NCI-H1694 (cell line): ENCODE measurements around the gene MRPL22.
"Not testable (repeated sequence)": the region's sequence is repeated elsewhere in the genome, so short reads cannot be mapped to it uniquely, and the experiment has no call there.

Experiments used
- DNase-seq: peaks from one replicate; lab custom pipeline; 2025; lab: John Stamatoyannopoulos, UW

The MRPL22 gene

DNA sequence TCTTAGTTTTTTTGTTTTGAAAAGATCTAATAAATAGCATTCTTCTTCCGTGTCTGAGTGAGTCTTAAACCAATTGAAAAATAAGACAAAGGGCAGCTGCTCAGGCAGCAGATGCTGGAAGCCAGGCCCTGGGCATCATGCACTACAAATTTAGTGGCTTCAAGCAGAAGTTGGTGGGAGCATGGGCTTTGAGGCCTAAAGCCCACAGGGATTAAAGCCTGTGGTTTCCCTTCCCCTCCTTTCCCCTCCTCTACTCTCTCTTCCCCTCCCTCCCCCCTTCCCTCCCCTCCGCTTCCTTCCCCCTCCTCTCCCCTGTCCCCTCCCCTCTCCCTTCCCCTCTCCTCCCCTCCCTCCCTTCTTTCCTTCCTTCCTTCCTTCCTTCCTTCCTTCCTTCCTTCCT is 52.6 kb downstream of the MRPL22 start:
- no peak for DNase-seq

DNA sequence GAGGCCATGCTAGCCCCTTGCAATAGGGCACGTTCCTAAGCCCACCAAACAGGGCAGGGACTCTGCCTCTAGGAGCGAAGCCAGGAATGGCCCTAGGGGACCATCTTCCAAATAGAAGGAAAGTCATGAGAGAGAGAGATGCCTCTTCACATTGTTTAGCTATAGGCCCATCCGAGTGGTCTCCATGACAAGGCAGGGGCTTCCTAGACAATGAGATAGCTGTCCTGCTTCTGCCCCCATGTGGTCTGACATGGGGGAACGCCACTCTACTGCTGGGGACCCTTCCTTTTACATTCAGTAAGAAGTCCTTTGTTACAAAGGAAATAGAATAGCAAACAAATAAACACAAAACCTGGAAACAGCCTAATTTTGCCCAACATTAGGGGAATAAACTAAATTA is 54.8 kb downstream of the MRPL22 start:
- no peak for DNase-seq

DNA sequence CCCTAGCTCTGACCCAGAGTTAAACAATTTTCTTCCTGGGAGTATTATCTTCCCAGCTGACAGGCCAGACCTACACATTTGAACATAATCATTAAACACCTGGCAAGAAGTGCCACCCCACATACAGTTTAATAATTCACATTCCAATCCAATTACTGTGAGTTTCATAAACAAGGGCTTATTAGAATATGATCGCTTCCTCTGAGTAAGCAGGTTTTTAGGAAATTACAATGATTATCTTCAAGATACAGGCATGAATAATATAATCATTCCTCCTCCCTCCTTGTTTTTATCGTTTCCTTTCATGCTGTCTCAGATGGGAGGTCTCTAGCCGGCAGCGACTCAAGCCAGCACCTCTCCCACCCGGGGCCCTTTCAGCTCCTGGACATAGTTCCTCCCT is 56.9 kb downstream of the MRPL22 start:
- no peak for DNase-seq

DNA sequence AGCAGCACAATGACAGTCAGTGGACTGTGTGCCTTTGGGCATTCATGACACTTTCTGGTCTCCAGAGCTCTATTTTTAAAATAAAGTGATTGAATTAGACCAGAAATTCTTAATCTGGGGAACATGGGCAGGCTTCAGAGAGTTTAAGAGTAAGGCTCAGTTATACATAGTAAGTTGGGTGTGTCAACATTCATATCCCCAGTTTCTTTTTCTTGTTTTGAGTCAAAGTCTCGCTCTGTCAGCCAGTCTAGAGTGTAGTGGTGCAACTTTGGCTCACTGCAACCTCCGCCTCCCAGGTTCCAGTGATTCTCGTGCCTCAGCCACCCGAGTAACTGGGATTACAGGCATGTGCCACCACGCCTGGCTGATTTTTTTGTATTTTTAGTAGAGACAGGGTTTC is 59.0 kb downstream of the MRPL22 start:
- DNase-seq: no peak

DNA sequence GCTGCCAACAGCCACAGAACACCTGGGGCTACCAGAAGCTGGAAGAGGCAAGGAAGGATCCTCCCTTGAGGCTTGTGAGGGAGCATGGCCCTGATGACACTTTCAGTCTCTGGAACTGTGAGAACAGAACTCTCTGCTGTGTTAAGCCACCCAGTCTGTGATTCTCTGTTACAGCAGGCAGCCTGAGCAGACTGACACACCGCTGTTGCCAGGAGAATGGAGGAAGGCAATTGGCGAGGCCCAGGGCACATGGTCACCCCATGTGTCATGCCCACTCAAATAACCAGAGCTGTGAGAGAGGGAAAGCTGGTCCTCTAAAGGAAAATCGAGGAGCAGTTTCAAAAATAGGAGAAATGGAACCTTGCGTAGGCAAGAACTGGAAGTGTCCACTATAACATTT is 60.6 kb downstream of the MRPL22 start:
- no peak for DNase-seq

DNA sequence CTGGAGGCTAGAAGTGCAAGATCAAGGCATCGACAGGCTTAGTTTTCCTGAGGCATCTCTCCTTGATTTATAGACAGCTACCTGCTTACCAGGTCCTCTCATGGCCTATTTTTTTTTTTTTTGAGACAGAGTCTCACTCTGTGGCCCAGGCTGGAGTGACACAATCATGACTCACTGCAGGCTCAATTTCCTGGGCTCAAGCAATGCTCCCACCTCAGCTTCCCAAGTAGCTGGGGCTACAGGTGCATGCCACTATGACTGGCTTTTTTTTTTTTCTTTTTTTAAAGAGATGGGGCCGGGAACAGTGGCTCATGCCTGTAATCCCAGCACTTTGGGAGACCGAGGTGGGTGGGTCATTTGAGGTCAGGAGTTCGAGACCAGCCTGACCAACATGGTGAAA is 61.8 kb downstream of the MRPL22 start:
- DNase-seq: not testable (repeated sequence)

DNA sequence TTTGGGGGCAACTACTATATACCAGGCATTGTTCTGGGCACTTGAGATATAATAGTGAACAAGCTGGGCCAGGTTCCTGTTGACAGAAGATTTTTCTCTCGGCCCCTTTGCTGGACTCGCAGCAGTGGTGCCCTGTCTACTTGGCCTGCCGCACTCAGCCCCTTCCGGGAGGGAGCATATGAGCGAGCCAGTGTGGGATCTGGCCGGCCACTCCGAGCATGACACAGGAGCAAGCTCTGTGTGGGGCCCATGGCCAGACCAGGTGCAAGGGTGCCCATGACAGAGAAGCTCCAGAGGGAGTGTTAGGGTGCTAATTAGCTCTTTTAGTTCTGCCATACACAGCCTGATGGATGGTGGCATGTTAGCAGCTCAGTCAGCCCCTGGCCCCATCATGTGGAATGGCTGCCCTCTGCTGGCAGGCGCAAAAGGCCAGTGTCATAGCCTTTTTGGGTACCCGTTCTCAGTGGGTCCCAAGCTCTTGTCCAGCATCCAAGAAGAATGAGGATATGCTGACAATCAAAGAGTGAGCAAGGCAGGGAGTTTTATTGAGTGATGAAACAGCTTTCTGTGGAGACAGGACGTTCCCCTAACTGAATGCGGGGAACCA is 63.4 kb downstream of the MRPL22 start:
- no peak for DNase-seq

DNA sequence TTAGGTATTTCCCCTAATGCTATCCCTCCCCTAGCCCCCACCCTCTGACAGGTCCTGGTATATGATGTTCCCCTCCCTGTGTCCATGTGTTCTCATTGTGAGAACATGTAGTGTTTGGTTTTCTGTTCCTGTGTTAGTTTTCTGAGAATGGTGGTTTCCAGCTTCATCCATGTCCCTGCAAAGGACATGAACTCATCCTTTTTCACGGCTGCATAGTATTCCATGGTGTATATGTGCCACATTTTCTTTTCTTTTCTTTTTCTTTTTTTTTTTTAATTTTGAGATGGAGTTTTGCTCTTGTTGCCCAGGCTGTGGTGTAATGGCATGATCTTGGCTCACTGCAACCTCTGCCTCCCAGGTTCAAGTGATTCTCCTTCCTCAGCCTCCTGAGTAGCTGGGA is 65.4 kb downstream of the MRPL22 start:
- DNase-seq: not testable (repeated sequence)

DNA sequence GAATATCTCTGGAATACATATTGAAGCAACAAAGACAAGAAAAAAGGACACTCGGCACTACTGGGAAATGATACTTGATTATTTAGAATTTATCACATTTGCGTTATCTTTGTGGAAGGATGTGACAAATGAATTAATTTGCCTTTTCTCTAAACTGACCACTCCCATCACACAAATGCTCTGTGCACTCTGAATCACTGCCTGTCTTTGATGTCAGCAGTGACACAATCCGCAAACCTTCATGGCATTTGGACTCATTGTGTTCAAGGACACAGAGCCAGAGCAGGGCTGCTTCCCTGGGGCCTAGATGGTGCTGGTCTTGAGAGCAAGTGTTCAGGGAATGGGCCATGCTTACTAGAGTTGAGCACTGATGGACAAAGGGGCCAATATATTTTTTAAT is 67.8 kb downstream of the MRPL22 start:
- no peak for DNase-seq

DNA sequence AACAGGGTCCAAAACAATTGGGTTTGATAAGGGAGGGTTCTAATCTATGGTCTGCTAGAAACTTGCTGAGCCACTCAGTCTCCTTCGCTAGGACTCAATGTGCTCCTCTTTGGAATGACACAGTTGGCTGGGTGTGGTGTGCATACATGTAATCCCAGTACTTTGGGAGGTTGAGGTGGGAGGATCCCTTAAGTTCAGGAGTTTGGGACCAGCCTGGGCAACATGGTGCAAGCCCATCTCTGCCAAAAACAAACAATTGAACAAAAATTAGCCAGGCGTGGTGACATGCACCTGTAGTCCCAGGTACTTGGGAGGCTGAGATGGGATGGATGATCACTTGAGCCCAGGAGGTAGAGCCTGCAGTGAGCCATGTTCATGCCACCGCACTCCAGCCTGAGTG is 70.0 kb downstream of the MRPL22 start:
- no peak for DNase-seq

DNA sequence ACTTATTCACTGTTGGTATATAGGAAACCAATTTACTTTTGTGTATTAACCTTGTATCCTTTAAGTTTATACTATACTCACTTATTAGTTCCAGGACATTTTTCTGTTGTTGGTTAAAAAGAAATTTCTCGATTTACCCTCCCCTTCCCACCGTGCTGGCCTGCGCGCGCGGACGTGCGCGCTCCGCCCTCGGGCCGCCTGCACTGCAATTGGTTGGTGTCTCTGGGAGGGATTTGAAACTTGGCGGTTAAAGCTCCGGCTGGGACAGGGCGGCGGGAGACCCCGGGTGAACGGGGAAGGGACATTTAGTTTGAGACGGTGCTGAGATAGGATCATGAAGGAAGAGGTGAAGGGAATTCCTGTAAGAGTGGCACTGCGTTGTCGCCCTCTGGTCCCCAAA is 72.7 kb downstream of the MRPL22 start, which contains the start of gene KIF4B:
Gene KIF4B, plus strand, starts transcription at position 230 of the 400 bp plus-strand sequence. Its CDS starts 105 bp downstream, at position 335.
- DNase-seq: no peak

DNA sequence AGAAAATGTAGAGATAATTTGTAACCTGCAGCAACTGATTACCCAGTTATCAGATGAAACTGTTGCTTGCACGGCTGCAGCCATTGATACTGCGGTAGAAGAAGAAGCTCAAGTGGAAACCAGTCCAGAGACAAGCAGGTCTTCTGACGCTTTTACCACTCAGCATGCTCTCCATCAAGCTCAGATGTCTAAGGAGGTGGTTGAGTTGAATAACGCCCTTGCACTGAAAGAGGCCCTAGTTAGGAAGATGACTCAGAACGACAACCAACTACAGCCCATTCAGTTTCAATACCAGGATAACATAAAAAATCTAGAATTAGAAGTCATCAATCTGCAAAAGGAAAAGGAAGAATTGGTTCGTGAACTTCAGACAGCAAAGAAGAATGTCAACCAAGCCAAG is 74.4 kb downstream of the MRPL22 start:
- DNase-seq: no peak

DNA sequence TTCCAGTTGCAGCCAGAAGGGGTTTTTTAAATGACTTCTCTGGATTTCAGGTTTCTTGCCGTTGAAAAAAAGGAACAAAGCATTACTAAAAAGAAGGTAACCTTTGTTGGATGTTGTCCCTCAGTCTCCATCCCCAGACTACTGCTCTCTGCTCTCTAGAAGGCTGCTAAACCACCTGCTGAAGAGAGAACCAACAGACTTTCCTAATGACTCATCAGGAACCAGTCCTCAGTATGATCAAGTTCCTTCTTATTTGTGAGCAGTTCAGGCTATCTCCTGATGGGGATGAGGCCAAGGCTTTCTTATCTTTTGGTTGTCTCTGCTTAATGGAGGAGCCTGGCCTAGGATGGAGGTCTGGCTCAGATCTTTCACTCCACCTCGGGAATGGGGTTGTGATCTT is 76.7 kb downstream of the MRPL22 start:
- no peak for DNase-seq
